Endothelial cell of umbilical vein (primary cell): ENCODE results near the gene SCN5A. TPM values are rescaled to one million over a fixed set of nuclear protein-coding genes. Genes with fewer than 3 reads are reported as not detected.

Source experiments
- BruUV-seq: library from RNA; stranded (reverse); fragments of 400-500 nt; replicated peaks from 2 replicates; lab custom pipeline; 2021; lab: Mats Ljungman, UMichigan
- CTCF ChIA-PET: fragments of 300-600, 350-600 bp; sonication (Branson Sonifier 250); formaldehyde crosslinking; loops from one replicate; lab custom pipeline; 2021; ENCODE audit warnings: antibody characterized with exemption, inconsistent platforms; lab: Charles Lee
- POLR2A ChIA-PET: fragments of 300-600, 350-600 bp; sonication (Branson Sonifier 250); formaldehyde crosslinking; loops from one replicate; lab custom pipeline; 2021; ENCODE audit warnings: antibody characterized with exemption, inconsistent platforms; lab: Charles Lee
- DNase-seq: peaks from one replicate; pipeline ENCODE4 v3.0.0-alpha.2; 2011; ENCODE audit warnings: low read depth, low spot score
- FAIRE-seq: peaks from 2 replicates; lab custom pipeline; 2011; peaks lifted over from hg19 to GRCh38; lab: Jason Lieb, UNC
- H2AFZ ChIP-seq: 2 replicates; pipeline ENCODE4 v1.6.0; 2012; ENCODE audit warnings: low read depth, low read length, control low read depth, inconsistent platforms
- H3K27ac ChIP-seq: 2 replicates; pipeline ENCODE4 v1.5.1; 2011; ENCODE audit warnings: low read depth, mild to moderate bottlenecking, control low read depth, low read length, moderate library complexity; ENCODE audit not compliant: insufficient read depth
- H3K27me3 ChIP-seq, 2 experiments: 2 replicates each; pipeline versions ENCODE4 v1.6.0 to v1.6.1; 2011; ENCODE audit warnings: low read length in 2 of 2, mixed read lengths in 1 of 2; ENCODE audit not compliant: control insufficient read depth in 2 of 2, insufficient read depth in 2 of 2
- H3K36me3 ChIP-seq, 2 experiments: 2 replicates in 1 of 2; 3 replicates in 1 of 2; pipeline ENCODE4 v1.5.1; 2011; ENCODE audit warnings: low read length in 2 of 2, mild to moderate bottlenecking in 1 of 2, moderate library complexity in 1 of 2; ENCODE audit not compliant: control insufficient read depth in 2 of 2, insufficient read depth in 2 of 2; ENCODE audit errors: extremely low read depth in 1 of 2
- H3K4me1 ChIP-seq: 3 replicates; pipeline ENCODE4 v1.5.1; 2011; ENCODE audit warnings: mild to moderate bottlenecking, low read length; ENCODE audit not compliant: control insufficient read depth, insufficient read depth; ENCODE audit errors: extremely low read depth
- H3K4me2 ChIP-seq: 2 replicates; pipeline ENCODE4 v1.6.1; 2011; ENCODE audit warnings: low read length, control low read depth, mixed read lengths; ENCODE audit not compliant: insufficient read depth
- H3K4me3 ChIP-seq, 3 experiments: fragments of 200-600 bp in 1 of 3; sonication (generic), shearing (Covaris generic) in 1 of 3; replicated peaks in 1 of 3; 2 replicates each; pipeline ENCODE4 v1.5.1; 2011 to 2016; ENCODE audit warnings: control low read depth in 3 of 3, low read length in 3 of 3, mild to moderate bottlenecking in 2 of 3, inconsistent platforms in 1 of 3, low read depth in 1 of 3, moderate library complexity in 1 of 3; ENCODE audit not compliant: insufficient read depth in 1 of 3
- H3K79me2 ChIP-seq: 2 replicates; pipeline ENCODE4 v1.6.0; 2012; ENCODE audit warnings: low read length, inconsistent platforms; ENCODE audit not compliant: control insufficient read depth, insufficient read depth
- H3K9ac ChIP-seq: replicated peaks from 2 replicates; pipeline ENCODE3; 2011; ENCODE audit warnings: low read length, control low read depth; ENCODE audit not compliant: insufficient read depth; ENCODE audit errors: extremely low read depth
- H3K9me1 ChIP-seq: replicated peaks from 3 replicates; pipeline ENCODE4 v1.6.0; 2011; ENCODE audit warnings: mild to moderate bottlenecking, low read length; ENCODE audit not compliant: control insufficient read depth, insufficient read depth; ENCODE audit errors: extremely low read depth
- H3K9me3 ChIP-seq: replicated peaks from 2 replicates; pipeline ENCODE4 v1.5.1; 2012; ENCODE audit warnings: low read length, inconsistent platforms; ENCODE audit not compliant: control insufficient read depth, insufficient read depth
- H4K20me1 ChIP-seq: replicated peaks from 2 replicates; pipeline ENCODE3; 2011; ENCODE audit warnings: mild to moderate bottlenecking, low read length; ENCODE audit not compliant: control insufficient read depth, insufficient read depth; ENCODE audit errors: extremely low read depth
- EZH2 ChIP-seq: IDR thresholded peaks from 2 replicates; pipeline ENCODE4 v1.6.1; 2012; ENCODE audit warnings: borderline replicate concordance, low read depth, mild to moderate bottlenecking, moderate library complexity, low read length, inconsistent platforms; ENCODE audit not compliant: severe bottlenecking
- FOS ChIP-seq: IDR thresholded peaks from 2 replicates; pipeline ENCODE4 v1.6.1; 2011; ENCODE audit warnings: mild to moderate bottlenecking, low read length, moderate library complexity, borderline replicate concordance; ENCODE audit not compliant: insufficient read depth
- GATA2 ChIP-seq: IDR thresholded peaks from 2 replicates; pipeline ENCODE4 v1.7.0; 2011; ENCODE audit warnings: low read depth, mild to moderate bottlenecking, moderate library complexity, mixed read lengths, low read length; ENCODE audit not compliant: insufficient read length, insufficient read depth
- JUN ChIP-seq: IDR thresholded peaks from 2 replicates; pipeline ENCODE4 v1.6.1; 2011; ENCODE audit warnings: borderline replicate concordance, low read depth; ENCODE audit not compliant: insufficient read length, insufficient read depth
- MYC ChIP-seq: IDR thresholded peaks from one replicate; pipeline ENCODE4 v1.6.1; 2011; ENCODE audit warnings: mild to moderate bottlenecking, low read depth, low read length
- POLR2A ChIP-seq: IDR thresholded peaks from 2 replicates; pipeline ENCODE4 v1.6.1; 2012; ENCODE audit warnings: low read depth, mild to moderate bottlenecking, control low read depth, low read length
- POLR2AphosphoS5 ChIP-seq: IDR thresholded peaks from 2 replicates; pipeline ENCODE4 v1.6.1; 2012; ENCODE audit warnings: low read depth, mild to moderate bottlenecking, control low read depth, low read length, moderate library complexity; ENCODE audit not compliant: insufficient read depth
- dilution Hi-C: fragments of 300-500 bp; cut with MboI; formaldehyde crosslinking; loops from one replicate; pipeline ENCODE4 v1.15.0; 2019; ENCODE audit warnings: low sequenced_read_pairs; ENCODE audit not compliant: extremely low pct_ligation_motif_present
- intact Hi-C: fragments of 100-400 bp; cut with micrococcal nuclease; formaldehyde crosslinking; loops from one replicate; pipeline ENCODE4 v1.10.0; 2022
- polyA plus RNA-seq, 4 experiments: library from polyadenylated mRNA; depleted of rRNA in 3 of 4; stranded (reverse) in 3 of 4; unstranded in 1 of 4; fragments of >200 nt; gene quantifications; 2 replicates each; pipeline versions ENCODE4 v1.2.1 to v1.2.3, GENCODE V29; 2011 to 2012; ENCODE audit warnings: missing spikeins in 1 of 4
- total RNA-seq: library from RNA; stranded (reverse); gene quantifications from 2 replicates; pipeline ENCODE4 v1.2.3, GENCODE V29; 2021
- TF ChIP-seq, protein P1 (sequence below), 2 donors: IDR thresholded peaks; 1 replicate in 1 of 2; 2 replicates in 1 of 2; pipeline ENCODE4 v1.5.1; 2011; ENCODE audit warnings: low read length in 2 of 2, mild to moderate bottlenecking in 2 of 2, moderate library complexity in 2 of 2, control low read depth in 1 of 2, inconsistent platforms in 1 of 2, low read depth in 1 of 2; ENCODE audit not compliant: insufficient read depth in 1 of 2; ENCODE audit errors: extremely low read depth in 1 of 2
- TF ChIP-seq, protein P2 (sequence below): IDR thresholded peaks from 2 replicates; pipeline ENCODE4 v1.6.1; 2011; ENCODE audit not compliant: insufficient read depth, insufficient read length

Gene SCN5A
- total and polyA plus RNA-seq, 2 donors (not counting 3 experiments of a cell fraction or from before 2014, with no cell fraction given) = 2.7 to 20.0 TPM

DNA sequence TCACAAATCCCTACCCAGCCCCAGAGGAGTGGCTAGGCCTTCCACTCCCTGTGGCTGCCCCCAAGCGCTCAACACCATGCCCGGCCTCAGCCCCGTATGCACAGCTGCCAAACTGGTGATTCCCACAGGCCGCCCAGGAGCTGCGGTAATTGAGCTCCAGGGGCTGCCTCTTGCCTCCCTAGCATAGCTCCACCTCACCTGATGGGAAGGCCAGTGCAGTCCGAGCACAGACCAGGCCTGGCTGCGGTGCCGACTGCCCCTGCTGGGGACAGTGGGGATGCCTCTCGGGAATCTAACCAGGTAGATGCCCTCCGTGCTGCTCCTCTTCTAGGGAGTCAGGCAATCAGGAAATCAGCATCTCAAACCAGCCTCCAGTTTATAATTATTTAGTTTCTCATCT lies 25.9 kb downstream of the SCN5A start:
- dilution Hi-C loops = no loop called here
- no TSS peak for BruUV-seq
- no peak for FAIRE-seq

More for the DNA sequence above, 25.9 kb downstream of the SCN5A start:
- TF ChIP-seq, protein P1, sequence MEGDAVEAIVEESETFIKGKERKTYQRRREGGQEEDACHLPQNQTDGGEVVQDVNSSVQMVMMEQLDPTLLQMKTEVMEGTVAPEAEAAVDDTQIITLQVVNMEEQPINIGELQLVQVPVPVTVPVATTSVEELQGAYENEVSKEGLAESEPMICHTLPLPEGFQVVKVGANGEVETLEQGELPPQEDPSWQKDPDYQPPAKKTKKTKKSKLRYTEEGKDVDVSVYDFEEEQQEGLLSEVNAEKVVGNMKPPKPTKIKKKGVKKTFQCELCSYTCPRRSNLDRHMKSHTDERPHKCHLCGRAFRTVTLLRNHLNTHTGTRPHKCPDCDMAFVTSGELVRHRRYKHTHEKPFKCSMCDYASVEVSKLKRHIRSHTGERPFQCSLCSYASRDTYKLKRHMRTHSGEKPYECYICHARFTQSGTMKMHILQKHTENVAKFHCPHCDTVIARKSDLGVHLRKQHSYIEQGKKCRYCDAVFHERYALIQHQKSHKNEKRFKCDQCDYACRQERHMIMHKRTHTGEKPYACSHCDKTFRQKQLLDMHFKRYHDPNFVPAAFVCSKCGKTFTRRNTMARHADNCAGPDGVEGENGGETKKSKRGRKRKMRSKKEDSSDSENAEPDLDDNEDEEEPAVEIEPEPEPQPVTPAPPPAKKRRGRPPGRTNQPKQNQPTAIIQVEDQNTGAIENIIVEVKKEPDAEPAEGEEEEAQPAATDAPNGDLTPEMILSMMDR (IDR thresholded peaks at IDR 0.05; ENCODE audit: extremely low read depth in 1 of 2, insufficient read depth in 1 of 2, low read depth in 1 of 2, low read length in 2 of 2) = no peak
- TF ChIP-seq FOS (no peak), POLR2AphosphoS5 (no peak), POLR2A (no peak), GATA2 (no peak), MYC (no peak), EZH2 (no peak), JUN (no peak)
- TF ChIP-seq, protein P2, sequence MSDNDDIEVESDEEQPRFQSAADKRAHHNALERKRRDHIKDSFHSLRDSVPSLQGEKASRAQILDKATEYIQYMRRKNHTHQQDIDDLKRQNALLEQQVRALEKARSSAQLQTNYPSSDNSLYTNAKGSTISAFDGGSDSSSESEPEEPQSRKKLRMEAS = no peak
- no peaks in the 10 kb centered on the region for H3K9me1 ChIP-seq
- H3K36me3 ChIP-seq = no peaks in the 10 kb centered on the region
- H3K27me3 ChIP-seq = no peaks in the 10 kb centered on the region
- DNase-seq = no peak
- H3K9me3 ChIP-seq = no peaks in the 10 kb centered on the region
- H3K9ac ChIP-seq = no peak overlapping the region
- no peaks in the 10 kb centered on the region for H3K4me1 ChIP-seq
- H3K79me2 ChIP-seq = no peaks in the 10 kb centered on the region
- POLR2A ChIA-PET = no interaction called here
- H3K4me2 ChIP-seq = no peak overlapping the region
- no peaks in the 10 kb centered on the region for H4K20me1 ChIP-seq
- H2AFZ ChIP-seq = no peak overlapping the region
- CTCF ChIA-PET = no interaction called here
- intact Hi-C loops = no loop called here
- H3K27ac ChIP-seq = no peak overlapping the region
- no peak overlapping the region for H3K4me3 ChIP-seq
